CD14-positive monocyte (primary cell): Measurements from ENCODE around the gene EPB41L2. TPM values are rescaled to one million over a fixed set of nuclear protein-coding genes. Genes with fewer than 3 reads are reported as not detected.

ENCODE experiments used
- DNase-seq, 3 donors: peaks; one replicate each; pipeline ENCODE4 v3.0.0-alpha.2; 2011 to 2022
- H2AFZ ChIP-seq: 2 replicates; pipeline ENCODE4 v1.6.0; 2012; ENCODE audit warnings: mild to moderate bottlenecking, low read depth, low read length, inconsistent platforms; ENCODE audit not compliant: insufficient read depth, poor library complexity, severe bottlenecking
- H3K27ac ChIP-seq, 2 donors: 1 replicate in 1 of 2; 2 replicates in 1 of 2; pipeline ENCODE4 v1.5.1; 2012 to 2013; ENCODE audit warnings: low read length in 2 of 2, control low read depth in 1 of 2, inconsistent platforms in 1 of 2, low read depth in 1 of 2, mild to moderate bottlenecking in 1 of 2
- H3K27me3 ChIP-seq, 2 donors: one replicate each; pipeline versions ENCODE4 v1.6.0 to v1.6.1; 2011 to 2013; ENCODE audit warnings: low read length in 2 of 2; ENCODE audit not compliant: control insufficient read depth in 2 of 2, insufficient read depth in 2 of 2
- H3K36me3 ChIP-seq, 2 donors: replicated peaks in 1 of 2; 1 replicate in 1 of 2; 2 replicates in 1 of 2; pipeline versions ENCODE4 v1.5.1 to v1.6.1; 2012 to 2013; ENCODE audit warnings: low read length in 2 of 2, control low read depth in 1 of 2, inconsistent platforms in 1 of 2, mild to moderate bottlenecking in 1 of 2; ENCODE audit not compliant: insufficient read depth in 2 of 2, control insufficient read depth in 1 of 2
- H3K4me1 ChIP-seq, 2 donors: 1 replicate in 1 of 2; 2 replicates in 1 of 2; pipeline versions ENCODE4 v1.5.1 to v1.6.1; 2012 to 2013; ENCODE audit warnings: low read length in 2 of 2, control low read depth in 1 of 2, inconsistent platforms in 1 of 2, mild to moderate bottlenecking in 1 of 2, moderate library complexity in 1 of 2; ENCODE audit not compliant: insufficient read depth in 2 of 2, control insufficient read depth in 1 of 2
- H3K4me2 ChIP-seq: replicated peaks from 2 replicates; pipeline ENCODE3; 2012; ENCODE audit warnings: low read length, moderate library complexity, mild to moderate bottlenecking; ENCODE audit not compliant: poor library complexity, severe bottlenecking; ENCODE audit errors: extremely low read depth
- H3K4me3 ChIP-seq, 3 experiments: fragments of 200-600 bp in 1 of 3; sonication (generic) in 1 of 3; replicated peaks in 1 of 3; 1 replicate in 2 of 3; 2 replicates in 1 of 3; pipeline ENCODE4 v1.5.1; 2011 to 2013; ENCODE audit warnings: low read length in 3 of 3, mild to moderate bottlenecking in 3 of 3, control low read depth in 2 of 3, low read depth in 2 of 3, inconsistent platforms in 1 of 3, moderate library complexity in 1 of 3
- H3K79me2 ChIP-seq: 2 replicates; pipeline ENCODE4 v1.6.0; 2012; ENCODE audit warnings: mild to moderate bottlenecking, control low read depth, inconsistent platforms, low read length, moderate library complexity; ENCODE audit not compliant: insufficient read depth
- H3K9ac ChIP-seq: 2 replicates; pipeline ENCODE4 v1.6.0; 2017; ENCODE audit warnings: low read length, mild to moderate bottlenecking; ENCODE audit not compliant: insufficient read depth, poor library complexity, severe bottlenecking
- H3K9me3 ChIP-seq, 2 donors: replicated peaks in 1 of 2; 1 replicate in 1 of 2; 2 replicates in 1 of 2; pipeline versions ENCODE4 v1.5.1 to v1.6.1; 2012 to 2013; ENCODE audit warnings: low read length in 2 of 2, control low read depth in 1 of 2; ENCODE audit not compliant: control insufficient read depth in 1 of 2, insufficient read depth in 1 of 2
- H4K20me1 ChIP-seq: 2 replicates; pipeline ENCODE4 v1.6.0; 2012; ENCODE audit warnings: mild to moderate bottlenecking, low read length, control low read depth, moderate library complexity; ENCODE audit not compliant: insufficient read depth
- H3K27ac Mint-ChIP-seq, 7 donors: one replicate each; pipeline ENCODE4 v1.8.0; 2020; ENCODE audit warnings: mild to moderate bottlenecking in 7 of 7, mixed read lengths in 7 of 7, moderate library complexity in 6 of 7, inconsistent platforms in 2 of 7
- H3K27me3 Mint-ChIP-seq, 3 donors: one replicate each; pipeline ENCODE4 v1.8.0; 2021 to 2022; ENCODE audit warnings: low read depth in 3 of 3, mild to moderate bottlenecking in 3 of 3, mixed read lengths in 3 of 3, moderate library complexity in 3 of 3, inconsistent platforms in 1 of 3
- H3K36me3 Mint-ChIP-seq, 2 donors: one replicate each; pipeline ENCODE4 v1.8.0; 2020; ENCODE audit warnings: mixed read lengths in 2 of 2, inconsistent platforms in 1 of 2, mild to moderate bottlenecking in 1 of 2
- H3K4me1 Mint-ChIP-seq: one replicate; pipeline ENCODE4 v1.8.0; 2020; ENCODE audit warnings: mild to moderate bottlenecking, mixed read lengths
- H3K4me3 Mint-ChIP-seq, 2 donors: one replicate each; pipeline ENCODE4 v1.8.0; 2020; ENCODE audit warnings: mild to moderate bottlenecking in 2 of 2, mixed read lengths in 2 of 2, moderate library complexity in 1 of 2
- H3K9me3 Mint-ChIP-seq, 7 donors: one replicate each; pipeline ENCODE4 v1.8.0; 2020 to 2022; ENCODE audit warnings: mixed read lengths in 7 of 7, mild to moderate bottlenecking in 6 of 7, moderate library complexity in 6 of 7, inconsistent platforms in 2 of 7
- CTCF ChIP-seq: fragments of 200-600 bp; IDR thresholded peaks from one replicate; pipeline ENCODE4 v1.8.0; 2022; ENCODE audit warnings: antibody characterized with exemption, mild to moderate bottlenecking
- WGBS: methylation state at CpG from one replicate; pipeline ENCODE4 v1.1.5; 2013; ENCODE audit warnings: missing lambda C conversion rate; ENCODE audit not compliant: insufficient coverage; 5-methylcytosine and 5-hydroxymethylcytosine counted together
- intact Hi-C, 2 donors: fragments of 100-400 bp; cut with micrococcal nuclease; formaldehyde crosslinking; loops; one replicate each; pipeline versions ENCODE4 v1.15.0 to v1.15.1; 2023
- polyA plus RNA-seq, 3 donors: library from polyadenylated mRNA; depleted of rRNA in 1 of 3; unstranded in 2 of 3; stranded (reverse) in 1 of 3; fragments of 300-500 nt in 2 of 3; fragments of >200 nt in 1 of 3; fragmentation: Illumina TruSeq in 2 of 3; gene quantifications; 1 replicate in 2 of 3; 2 replicates in 1 of 3; pipeline ENCODE4 v1.2.3, GENCODE V29; 2012 to 2021

EPB41L2 gene
- polyA plus RNA-seq, 3 donors: 3.4 to 7.2 (median 4.6) TPM

- Mint-ChIP-seq H3K27me3 (peaks cover 0 to 2% (median 0%) of the 10 kb centered on the region in 3 donors), H3K36me3 (no peaks in the 10 kb centered on the region), H3K4me3 (no peak overlapping the region), H3K4me1 (peaks cover 2% of the 10 kb centered on the region), H3K9me3 (peaks cover 0 to 6% (median 2%) of the 10 kb centered on the region in 7 donors), H3K27ac (no peak overlapping the region)
- no peak overlapping the region for H3K4me2 ChIP-seq
- no peak for DNase-seq
- no peak overlapping the region for H3K4me3 ChIP-seq
- H3K4me1 ChIP-seq: no peaks in the 10 kb centered on the region
- no peak overlapping the region for H3K27ac ChIP-seq
- H3K9me3 ChIP-seq: no peaks in the 10 kb centered on the region
- H4K20me1 ChIP-seq: no peaks in the 10 kb centered on the region
- no peaks in the 10 kb centered on the region for H3K36me3 ChIP-seq
- H3K27me3 ChIP-seq: no peaks in the 10 kb centered on the region
- H3K9ac ChIP-seq: no peak overlapping the region
- no CpG with 5 or more reads among the region's 2 CpGs for WGBS
- no peak overlapping the region for H2AFZ ChIP-seq
- intact Hi-C loops: no loop called here
- TF ChIP-seq CTCF: no peak
- no peaks in the 10 kb centered on the region for H3K79me2 ChIP-seq
Measured at GRCh38 chr6:130908958-130909357, 154.1 kb downstream of the EPB41L2 start.

GRCh38 chr6:130908188-130908587 lies 154.9 kb downstream of the EPB41L2 start:
- H3K27me3 Mint-ChIP-seq: peaks cover 0 to 2% (median 0%) of the 10 kb centered on the region in 3 donors
- peaks cover under 1% of the 10 kb centered on the region for H3K4me1 Mint-ChIP-seq
- Histone ChIP-seq H4K20me1 (no peaks in the 10 kb centered on the region), H3K9ac (no peak overlapping the region), H3K27ac (no peak overlapping the region), H3K4me3 (no peak overlapping the region), H3K4me2 (no peak overlapping the region), H3K79me2 (no peaks in the 10 kb centered on the region), H2AFZ (no peak overlapping the region), H3K36me3 (no peaks in the 10 kb centered on the region), H3K9me3 (no peaks in the 10 kb centered on the region), H3K27me3 (no peaks in the 10 kb centered on the region), H3K4me1 (no peaks in the 10 kb centered on the region)
- H3K4me3 Mint-ChIP-seq: no peak overlapping the region
- TF ChIP-seq CTCF: no peak
- peaks cover 0 to 6% (median 2%) of the 10 kb centered on the region in 7 donors for H3K9me3 Mint-ChIP-seq
- intact Hi-C loops: no loop called here
- no peaks in the 10 kb centered on the region for H3K36me3 Mint-ChIP-seq
- no peak for DNase-seq
- H3K27ac Mint-ChIP-seq: no peak overlapping the region
